NT2/D1 (cell line): Measurements from ENCODE around the gene HMX3.

Source experiments
- SUZ12 ChIP-seq: IDR thresholded peaks from 2 replicates; pipeline ENCODE4 v1.6.1; 2011; ENCODE audit not compliant: insufficient read length, insufficient read depth; ENCODE audit errors: extremely low read depth
- ZNF274 ChIP-seq: IDR thresholded peaks from 2 replicates; pipeline ENCODE4 v1.6.1; 2011; ENCODE audit warnings: mild to moderate bottlenecking, low read depth, low read length

GRCh38 chr10:123146894-123147634 is 11.3 kb downstream of the HMX3 start:
- no peak for TF ChIP-seq ZNF274
- no peak for TF ChIP-seq SUZ12
